CD4-positive, alpha-beta memory T cell (primary cell): ENCODE measurements around the gene SLC4A1. TPM values are rescaled to one million over a fixed set of nuclear protein-coding genes. Genes with fewer than 3 reads are reported as not detected.

Source experiments
- CTCF ChIA-PET: fragments of 350-600 bp; sonication (Branson Sonifier 250); formaldehyde crosslinking; loops from one replicate; lab custom pipeline; 2021; ENCODE audit warnings: inconsistent platforms; ENCODE audit not compliant: partially characterized antibody; lab: Charles Lee
- POLR2A ChIA-PET: fragments of 350-600 bp; sonication (Branson Sonifier 250); formaldehyde crosslinking; loops from one replicate; lab custom pipeline; 2021; ENCODE audit not compliant: partially characterized antibody; lab: Charles Lee
- DNase-seq, 5 donors: peaks; one replicate each; pipeline versions ENCODE4 v3.0.0 to v3.0.0-alpha.2; 2020 to 2022; ENCODE audit warnings: mixed read lengths in 1 of 5
- H3K27ac ChIP-seq: one replicate; pipeline ENCODE4 v1.7.0; 2013; ENCODE audit warnings: low read depth, low read length
- H3K27me3 ChIP-seq: 2 replicates; pipeline ENCODE4 v1.7.0; 2013; ENCODE audit warnings: mild to moderate bottlenecking, low read length, moderate library complexity; ENCODE audit not compliant: insufficient read depth
- H3K36me3 ChIP-seq: 2 replicates; pipeline ENCODE4 v1.7.0; 2013; ENCODE audit warnings: mild to moderate bottlenecking, low read length, moderate library complexity; ENCODE audit not compliant: insufficient read depth
- H3K4me1 ChIP-seq: 2 replicates; pipeline ENCODE4 v1.7.0; 2013; ENCODE audit warnings: mild to moderate bottlenecking, low read length, moderate library complexity; ENCODE audit not compliant: insufficient read depth
- H3K4me3 ChIP-seq, 2 donors: one replicate each; pipeline ENCODE4 v1.7.0; 2013; ENCODE audit warnings: low read length in 2 of 2, mild to moderate bottlenecking in 1 of 2
- H3K9me3 ChIP-seq, 2 donors: one replicate each; pipeline ENCODE4 v1.7.0; 2013; ENCODE audit warnings: low read length in 2 of 2, control low read depth in 1 of 2; ENCODE audit not compliant: control insufficient read depth in 1 of 2
- H3K27ac Mint-ChIP-seq, 7 donors: one replicate each; pipeline ENCODE4 v1.8.0; 2020 to 2021; ENCODE audit warnings: mixed read lengths in 7 of 7, mild to moderate bottlenecking in 6 of 7, inconsistent platforms in 3 of 7, moderate library complexity in 3 of 7
- H3K27me3 Mint-ChIP-seq, 2 donors: one replicate each; pipeline ENCODE4 v1.8.0; 2020 to 2021; ENCODE audit warnings: mixed read lengths in 2 of 2
- H3K36me3 Mint-ChIP-seq, 2 donors: one replicate each; pipeline ENCODE4 v1.8.0; 2020 to 2021; ENCODE audit warnings: mixed read lengths in 2 of 2, inconsistent platforms in 1 of 2, mild to moderate bottlenecking in 1 of 2
- H3K4me1 Mint-ChIP-seq, 4 donors: one replicate each; pipeline ENCODE4 v1.8.0; 2020 to 2021; ENCODE audit warnings: mixed read lengths in 4 of 4, mild to moderate bottlenecking in 1 of 4
- H3K4me3 Mint-ChIP-seq, 8 donors: one replicate each; pipeline ENCODE4 v1.8.0; 2020 to 2021; ENCODE audit warnings: mixed read lengths in 8 of 8, mild to moderate bottlenecking in 7 of 8, moderate library complexity in 6 of 8, inconsistent platforms in 3 of 8
- H3K9me3 Mint-ChIP-seq, 8 donors: one replicate each; pipeline ENCODE4 v1.8.0; 2020 to 2021; ENCODE audit warnings: mixed read lengths in 8 of 8, mild to moderate bottlenecking in 5 of 8, inconsistent platforms in 3 of 8, moderate library complexity in 1 of 8
- intact Hi-C: fragments of 100-400 bp; cut with micrococcal nuclease; formaldehyde crosslinking; loops from one replicate; pipeline ENCODE4 v1.15.1; 2023
- polyA plus RNA-seq, 2 donors: library from polyadenylated mRNA; unstranded; fragments of 300-500 nt; fragmentation: Illumina TruSeq; gene quantifications; one replicate each; pipeline ENCODE4 v1.2.3, GENCODE V29; 2021
- total RNA-seq, 2 experiments: library from RNA; stranded (reverse); gene quantifications; one replicate each; pipeline ENCODE4 v1.2.3, GENCODE V29; 2021

The SLC4A1 gene
- total and polyA plus RNA-seq, 4 experiments from 2014 or later, result not detected

- peaks cover 22 to 55% (median 31%) of the 10 kb centered on the region in 4 donors for H3K4me1 Mint-ChIP-seq
- Histone ChIP-seq H3K27me3 (no peaks in the 10 kb centered on the region), H3K27ac (no peak overlapping the region), H3K9me3 (no peaks in the 10 kb centered on the region), H3K4me3 (no peak overlapping the region), H3K4me1 (peaks cover 38% of the 10 kb centered on the region), H3K36me3 (peaks cover 35% of the 10 kb centered on the region)
- H3K4me3 Mint-ChIP-seq, result no peak overlapping the region
- H3K27me3 Mint-ChIP-seq, result no peaks in the 10 kb centered on the region
- POLR2A ChIA-PET, result interaction anchor here (1.0 to 15.7 kb wide), 6 partner anchors 8 to 138 kb away, joined by 3 to 325 read pairs (median 60); partner anchors contain the start of genes ATXN7L3, GRN, HDAC5 and SLC25A39
- H3K27ac Mint-ChIP-seq, result peak overlapping the region in 2 of 7 donors; percentile 37 to 90
- DNase-seq, result no peak
- CTCF ChIA-PET, result interaction anchor here (3.0 to 6.8 kb wide), 2 partner anchors 10 to 124 kb away, joined by 19 to 107 read pairs; no protein-coding TSS in a partner anchor
- peaks cover 13 to 34% of the 10 kb centered on the region in 2 donors for H3K36me3 Mint-ChIP-seq
- H3K9me3 Mint-ChIP-seq, result no peaks in the 10 kb centered on the region
- intact Hi-C loops, result no loop called here
Measured at GRCh38 chr17:44207319-44207718, 60.6 kb downstream of the SLC4A1 start.

GRCh38 chr17:44206825-44207155, 61.1 kb downstream of the SLC4A1 start:
- POLR2A ChIA-PET, result interaction anchor here (0.5 to 9.3 kb wide), 5 partner anchors 12 to 139 kb away, joined by 3 to 174 read pairs (median 11); partner anchors contain the start of genes GRN, SLC25A39, TMUB2 and UBTF
- H3K4me1 Mint-ChIP-seq, result peaks cover 22 to 52% (median 31%) of the 10 kb centered on the region in 4 donors
- Histone ChIP-seq H3K9me3 (no peaks in the 10 kb centered on the region), H3K27ac (no peak overlapping the region), H3K27me3 (no peaks in the 10 kb centered on the region), H3K36me3 (peaks cover 35% of the 10 kb centered on the region), H3K4me3 (no peak overlapping the region), H3K4me1 (peaks cover 38% of the 10 kb centered on the region)
- H3K36me3 Mint-ChIP-seq, result peaks cover 13 to 34% of the 10 kb centered on the region in 2 donors
- no peaks in the 10 kb centered on the region for H3K27me3 Mint-ChIP-seq
- intact Hi-C loops, result no loop called here
- CTCF ChIA-PET, result interaction anchor here (1.5 to 3.0 kb wide), 3 partner anchors 10 to 144 kb away, joined by 5 to 19 read pairs (median 9); no protein-coding TSS in a partner anchor
- no peak overlapping the region for H3K4me3 Mint-ChIP-seq
- DNase-seq, result no peak
- peak overlapping the region in 1 of 7 donors; percentile 31 for H3K27ac Mint-ChIP-seq
- H3K9me3 Mint-ChIP-seq, result no peaks in the 10 kb centered on the region

- ChIA-PET POLR2A (interaction anchor here (0.5 to 9.3 kb wide), 6 partner anchors 12 to 139 kb away, joined by 3 to 174 read pairs (median 8); partner anchors contain the start of genes GRN, SLC25A39, TMUB2 and UBTF), CTCF (interaction anchor here (0.6 to 3.0 kb wide), 5 partner anchors 11 to 144 kb away, joined by 3 to 19 read pairs (median 5); partner anchors contain the start of gene GRN)
- no peak overlapping the region for H3K27ac ChIP-seq
- H3K36me3 Mint-ChIP-seq, result peaks cover 13 to 29% of the 10 kb centered on the region in 2 donors
- no peaks in the 10 kb centered on the region for H3K27me3 Mint-ChIP-seq
- H3K4me3 Mint-ChIP-seq, result no peak overlapping the region
- DNase-seq, result no peak
- no peaks in the 10 kb centered on the region for H3K9me3 Mint-ChIP-seq
- no peak overlapping the region for H3K4me3 ChIP-seq
- H3K36me3 ChIP-seq, result peaks cover 31% of the 10 kb centered on the region
- H3K27me3 ChIP-seq, result no peaks in the 10 kb centered on the region
- H3K4me1 Mint-ChIP-seq, result peaks cover 23 to 48% (median 34%) of the 10 kb centered on the region in 4 donors
- intact Hi-C loops, result no loop called here
- peak overlapping the region in 5 of 7 donors; percentile 3 to 64 (median 24) for H3K27ac Mint-ChIP-seq
- no peaks in the 10 kb centered on the region for H3K9me3 ChIP-seq
- H3K4me1 ChIP-seq, result peaks cover 39% of the 10 kb centered on the region
Measured at GRCh38 chr17:44205962-44206824, 61.7 kb downstream of the SLC4A1 start.

GRCh38 chr17:44204441-44204882, 63.5 kb downstream of the SLC4A1 start:
- intact Hi-C loops, result no loop called here

GRCh38 chr17:44203731-44204440, 64.0 kb downstream of the SLC4A1 start:
- no peaks in the 10 kb centered on the region for H3K27me3 Mint-ChIP-seq

More at GRCh38 chr17:44204441-44204882, 63.5 kb downstream of the SLC4A1 start:
- peaks cover 8 to 29% of the 10 kb centered on the region in 2 donors for H3K36me3 Mint-ChIP-seq
- peaks cover 30% of the 10 kb centered on the region for H3K4me1 ChIP-seq
- no peaks in the 10 kb centered on the region for H3K27me3 ChIP-seq
- no peaks in the 10 kb centered on the region for H3K27me3 Mint-ChIP-seq
- H3K27ac Mint-ChIP-seq, result peak overlapping the region in 2 of 7 donors; percentile 29 to 48
- no peak overlapping the region for H3K4me3 ChIP-seq
- no peaks in the 10 kb centered on the region for H3K9me3 ChIP-seq
- POLR2A ChIA-PET, result interaction anchor here (0.6 to 10.5 kb wide), 8 partner anchors 11 to 141 kb away, joined by 3 to 325 read pairs (median 6); partner anchors contain the start of genes GRN, HDAC5, SLC25A39 and TMUB2
- H3K4me3 Mint-ChIP-seq, result no peak overlapping the region
- no peaks in the 10 kb centered on the region for H3K9me3 Mint-ChIP-seq
- no peak for DNase-seq
- CTCF ChIA-PET, result interaction anchor here (0.8 to 1.9 kb wide), 11 partner anchors 11 to 141 kb away, joined by 3 to 21 read pairs (median 5); partner anchors contain the start of genes GRN and TMUB2
- H3K27ac ChIP-seq, result no peak overlapping the region
- peaks cover 26 to 45% (median 36%) of the 10 kb centered on the region in 4 donors for H3K4me1 Mint-ChIP-seq
- peaks cover 21% of the 10 kb centered on the region for H3K36me3 ChIP-seq

GRCh38 chr17:44202756-44203155, 65.2 kb downstream of the SLC4A1 start:
- Histone ChIP-seq H3K36me3 (peaks cover 8% of the 10 kb centered on the region), H3K27ac (no peak overlapping the region), H3K4me3 (no peak overlapping the region), H3K27me3 (no peaks in the 10 kb centered on the region), H3K9me3 (no peaks in the 10 kb centered on the region), H3K4me1 (peaks cover 32% of the 10 kb centered on the region)
- ChIA-PET CTCF (interaction anchor here (0.6 to 3.8 kb wide), 7 partner anchors 8 to 516 kb away, joined by 3 to 39 read pairs (median 4); partner anchors contain the start of gene TMUB2), POLR2A (interaction anchor here (1.1 to 10.5 kb wide), 4 partner anchors 13 to 143 kb away, joined by 3 to 325 read pairs (median 75); partner anchors contain the start of genes GRN, SLC25A39, TMUB2 and UBTF)
- no peak for DNase-seq
- H3K9me3 Mint-ChIP-seq, result no peaks in the 10 kb centered on the region
- H3K4me1 Mint-ChIP-seq, result peaks cover 30 to 48% (median 40%) of the 10 kb centered on the region in 4 donors
- intact Hi-C loops, result no loop called here
- peak overlapping the region in 6 of 7 donors; percentile 9 to 94 (median 71) for H3K27ac Mint-ChIP-seq
- peaks cover 3 to 26% of the 10 kb centered on the region in 2 donors for H3K36me3 Mint-ChIP-seq
- H3K27me3 Mint-ChIP-seq, result no peaks in the 10 kb centered on the region
- H3K4me3 Mint-ChIP-seq, result peak overlapping the region in 4 of 8 donors; percentile 1 to 69 (median 44)

More at GRCh38 chr17:44203731-44204440, 64.0 kb downstream of the SLC4A1 start:
- DNase-seq, result peak; percentile 43 to 60 (median 50)
- POLR2A ChIA-PET, result interaction anchor here (0.6 to 10.5 kb wide), 10 partner anchors 11 to 142 kb away, joined by 3 to 325 read pairs (median 5); partner anchors contain the start of genes GRN, HDAC5, SLC25A39 and TMUB2
- no peaks in the 10 kb centered on the region for H3K27me3 ChIP-seq
- intact Hi-C loops, result no loop called here
- peaks cover 26 to 44% (median 35%) of the 10 kb centered on the region in 4 donors for H3K4me1 Mint-ChIP-seq
- no peak overlapping the region for H3K27ac ChIP-seq
- H3K4me3 Mint-ChIP-seq, result peak overlapping the region in 3 of 8 donors; percentile 1 to 53 (median 26)
- CTCF ChIA-PET, result interaction anchor here (0.7 to 3.8 kb wide), 14 partner anchors 7 to 358 kb away, joined by 3 to 39 read pairs (median 5); partner anchors contain the start of genes GRN and TMUB2
- H3K36me3 ChIP-seq, result peaks cover 16% of the 10 kb centered on the region
- no peak overlapping the region for H3K4me3 ChIP-seq
- H3K4me1 ChIP-seq, result peaks cover 26% of the 10 kb centered on the region
- peaks cover 8 to 29% of the 10 kb centered on the region in 2 donors for H3K36me3 Mint-ChIP-seq
- H3K9me3 Mint-ChIP-seq, result no peaks in the 10 kb centered on the region
- H3K27ac Mint-ChIP-seq, result peak overlapping the region; percentile 58 to 94 (median 87)
- H3K9me3 ChIP-seq, result no peaks in the 10 kb centered on the region
